ENCODE results near the gene EFTUD2. TPM values are rescaled to one million over a fixed set of nuclear protein-coding genes. Genes with fewer than 3 reads are reported as not detected.
A peak's percentile ranks its signal among the peaks of the same experiment; 100 is the strongest.

Gene EFTUD2
- total and polyA plus RNA-seq, 2 of the 13 experiments (the other 11 are each of a cell fraction or from before 2014, with no cell fraction given): 111 to 137 TPM

- TF ChIP-seq AHDC1 (CRISPR knock-in tag; IDR thresholded peaks at IDR 0.05; ENCODE audit: borderline replicate concordance) (0 out of 2 replicates have a peak, but pooled peaks have one; percentile 22), ZFX (CRISPR knock-in tag; IDR thresholded peaks at IDR 0.05; ENCODE audit: low read depth) (peak; percentile 44; the same call in 1 of the 2 replicates), MIXL1 (CRISPR knock-in tag; IDR thresholded peaks at IDR 0.05) (peak; percentile 36; the same call in 1 of the 2 replicates), ARID3A (IDR thresholded peaks at IDR 0.05; ENCODE audit: low read depth, low read length) (0 out of 2 replicates have a peak, but pooled peaks have one; percentile 36), CEBPG (CRISPR knock-in tag; IDR thresholded peaks at IDR 0.05) (no peak), ETV5 (CRISPR knock-in tag; IDR thresholded peaks at IDR 0.05; ENCODE audit: borderline replicate concordance) (0 out of 2 replicates have a peak, but pooled peaks have one; percentile 7), SALL1 (CRISPR knock-in tag; IDR thresholded peaks at IDR 0.05) (0 out of 2 replicates have a peak, but pooled peaks have one; percentile 25), SATB2 (CRISPR knock-in tag; IDR thresholded peaks at IDR 0.05) (no peak), MTA1 (CRISPR knock-in tag; IDR thresholded peaks at IDR 0.05; ENCODE audit: borderline replicate concordance) (0 out of 2 replicates have a peak, but pooled peaks have one; percentile 46), MXD1 (CRISPR knock-in tag; IDR thresholded peaks at IDR 0.05) (0 out of 2 replicates have a peak, but pooled peaks have one; percentile 33), LCORL (IDR thresholded peaks at IDR 0.05) (no peak), LCORL (CRISPR knock-in tag; IDR thresholded peaks at IDR 0.05) (0 out of 2 replicates have a peak, but pooled peaks have one; percentile 25)
- TF ChIP-seq, protein P1, sequence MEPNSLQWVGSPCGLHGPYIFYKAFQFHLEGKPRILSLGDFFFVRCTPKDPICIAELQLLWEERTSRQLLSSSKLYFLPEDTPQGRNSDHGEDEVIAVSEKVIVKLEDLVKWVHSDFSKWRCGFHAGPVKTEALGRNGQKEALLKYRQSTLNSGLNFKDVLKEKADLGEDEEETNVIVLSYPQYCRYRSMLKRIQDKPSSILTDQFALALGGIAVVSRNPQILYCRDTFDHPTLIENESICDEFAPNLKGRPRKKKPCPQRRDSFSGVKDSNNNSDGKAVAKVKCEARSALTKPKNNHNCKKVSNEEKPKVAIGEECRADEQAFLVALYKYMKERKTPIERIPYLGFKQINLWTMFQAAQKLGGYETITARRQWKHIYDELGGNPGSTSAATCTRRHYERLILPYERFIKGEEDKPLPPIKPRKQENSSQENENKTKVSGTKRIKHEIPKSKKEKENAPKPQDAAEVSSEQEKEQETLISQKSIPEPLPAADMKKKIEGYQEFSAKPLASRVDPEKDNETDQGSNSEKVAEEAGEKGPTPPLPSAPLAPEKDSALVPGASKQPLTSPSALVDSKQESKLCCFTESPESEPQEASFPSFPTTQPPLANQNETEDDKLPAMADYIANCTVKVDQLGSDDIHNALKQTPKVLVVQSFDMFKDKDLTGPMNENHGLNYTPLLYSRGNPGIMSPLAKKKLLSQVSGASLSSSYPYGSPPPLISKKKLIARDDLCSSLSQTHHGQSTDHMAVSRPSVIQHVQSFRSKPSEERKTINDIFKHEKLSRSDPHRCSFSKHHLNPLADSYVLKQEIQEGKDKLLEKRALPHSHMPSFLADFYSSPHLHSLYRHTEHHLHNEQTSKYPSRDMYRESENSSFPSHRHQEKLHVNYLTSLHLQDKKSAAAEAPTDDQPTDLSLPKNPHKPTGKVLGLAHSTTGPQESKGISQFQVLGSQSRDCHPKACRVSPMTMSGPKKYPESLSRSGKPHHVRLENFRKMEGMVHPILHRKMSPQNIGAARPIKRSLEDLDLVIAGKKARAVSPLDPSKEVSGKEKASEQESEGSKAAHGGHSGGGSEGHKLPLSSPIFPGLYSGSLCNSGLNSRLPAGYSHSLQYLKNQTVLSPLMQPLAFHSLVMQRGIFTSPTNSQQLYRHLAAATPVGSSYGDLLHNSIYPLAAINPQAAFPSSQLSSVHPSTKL (CRISPR knock-in tag; IDR thresholded peaks at IDR 0.05): 0 out of 2 replicates have a peak, but pooled peaks have one; percentile 13
Observed at GRCh38 chr17:44863061-44863918, 36.0 kb downstream of the EFTUD2 start (continued).
